AG04450 (cell line): ENCODE results near the gene PLCH2. TPM values are rescaled to one million over a fixed set of nuclear protein-coding genes. Genes with fewer than 3 reads are reported as not detected.

ENCODE experiments used
- CTCF ChIA-PET: fragments of 300-600, 350-600 bp; formaldehyde crosslinking; extraction: SDS; loops from one replicate; lab custom pipeline; 2022; ENCODE audit warnings: antibody characterized with exemption, inconsistent platforms; lab: Charles Lee
- POLR2A ChIA-PET: fragments of 350-600 bp; formaldehyde crosslinking; extraction: SDS; loops from one replicate; lab custom pipeline; 2021; ENCODE audit warnings: antibody characterized with exemption, inconsistent platforms; lab: Yijun Ruan, JAX
- DNase-seq: peaks from one replicate; pipeline ENCODE4 v3.0.0-alpha.2; 2011; ENCODE audit warnings: low read depth, low spot score
- H3K27ac ChIP-seq: one replicate; pipeline ENCODE4 v1.5.1; 2012; ENCODE audit warnings: low read depth, low read length, control low read depth
- H3K27me3 ChIP-seq: one replicate; pipeline ENCODE4 v1.6.0; 2012; ENCODE audit warnings: low read length; ENCODE audit not compliant: control insufficient read depth, insufficient read depth
- H3K4me3 ChIP-seq: 2 replicates; pipeline ENCODE4 v1.5.1; 2011; ENCODE audit warnings: mild to moderate bottlenecking, low read depth, low read length, control low read depth
- H3K9me3 ChIP-seq: 2 replicates; pipeline ENCODE4 v1.5.1; 2012; ENCODE audit warnings: low read length; ENCODE audit not compliant: control insufficient read depth, insufficient read depth
- polyA plus RNA-seq: library from polyadenylated mRNA; depleted of rRNA; stranded (reverse); fragments of >200 nt; gene quantifications from 2 replicates; pipeline ENCODE4 v1.2.3, GENCODE V29; 2011
- TF ChIP-seq, protein P1 (sequence below): IDR thresholded peaks from 2 replicates; pipeline ENCODE4 v1.5.1; 2011; ENCODE audit warnings: low read depth, low read length, control low read depth, inconsistent platforms

The PLCH2 gene
- polyA plus RNA-seq, 1 experiment, result 0.06 TPM

DNA sequence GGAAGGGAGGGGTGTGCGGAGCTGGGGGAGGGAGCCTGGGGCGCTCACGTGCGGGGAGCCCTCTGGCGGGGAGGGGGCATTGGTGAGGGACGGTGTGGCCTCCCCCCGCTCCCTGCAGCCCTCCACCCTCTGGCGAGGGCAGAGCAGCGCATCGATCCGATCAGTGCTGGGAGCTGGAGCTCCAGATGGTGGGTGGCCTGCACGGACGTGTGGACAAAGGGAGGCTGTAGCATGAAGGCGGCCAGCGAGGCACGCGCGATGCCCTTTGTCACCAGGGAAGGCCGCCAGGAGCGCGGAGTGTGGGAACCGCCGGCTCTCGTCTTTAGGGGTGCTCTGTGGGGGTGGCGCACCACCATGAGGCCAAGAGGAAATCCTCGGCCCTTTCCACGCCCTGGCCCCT, 59.4 kb downstream of the PLCH2 start:
- TF ChIP-seq, protein P1, sequence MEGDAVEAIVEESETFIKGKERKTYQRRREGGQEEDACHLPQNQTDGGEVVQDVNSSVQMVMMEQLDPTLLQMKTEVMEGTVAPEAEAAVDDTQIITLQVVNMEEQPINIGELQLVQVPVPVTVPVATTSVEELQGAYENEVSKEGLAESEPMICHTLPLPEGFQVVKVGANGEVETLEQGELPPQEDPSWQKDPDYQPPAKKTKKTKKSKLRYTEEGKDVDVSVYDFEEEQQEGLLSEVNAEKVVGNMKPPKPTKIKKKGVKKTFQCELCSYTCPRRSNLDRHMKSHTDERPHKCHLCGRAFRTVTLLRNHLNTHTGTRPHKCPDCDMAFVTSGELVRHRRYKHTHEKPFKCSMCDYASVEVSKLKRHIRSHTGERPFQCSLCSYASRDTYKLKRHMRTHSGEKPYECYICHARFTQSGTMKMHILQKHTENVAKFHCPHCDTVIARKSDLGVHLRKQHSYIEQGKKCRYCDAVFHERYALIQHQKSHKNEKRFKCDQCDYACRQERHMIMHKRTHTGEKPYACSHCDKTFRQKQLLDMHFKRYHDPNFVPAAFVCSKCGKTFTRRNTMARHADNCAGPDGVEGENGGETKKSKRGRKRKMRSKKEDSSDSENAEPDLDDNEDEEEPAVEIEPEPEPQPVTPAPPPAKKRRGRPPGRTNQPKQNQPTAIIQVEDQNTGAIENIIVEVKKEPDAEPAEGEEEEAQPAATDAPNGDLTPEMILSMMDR, result no peak
- no peak for DNase-seq
- no peak overlapping the region for H3K27ac ChIP-seq
- ChIA-PET POLR2A (interaction anchor here (1.0 to 1.8 kb wide), 2 partner anchors 9 to 51 kb away, joined by 5 to 7 read pairs; partner anchors contain the start of genes PANK4 and PRXL2B), CTCF (interaction anchor here (1.0 to 1.6 kb wide), 2 partner anchors 13 to 49 kb away, joined by 3 to 4 read pairs; no protein-coding TSS in a partner anchor)
- H3K9me3 ChIP-seq, result no peaks in the 10 kb centered on the region; the same call in 1 of the 2 replicates
- H3K4me3 ChIP-seq, result no peak overlapping the region
- H3K27me3 ChIP-seq, result peaks cover 24% of the 10 kb centered on the region

DNA sequence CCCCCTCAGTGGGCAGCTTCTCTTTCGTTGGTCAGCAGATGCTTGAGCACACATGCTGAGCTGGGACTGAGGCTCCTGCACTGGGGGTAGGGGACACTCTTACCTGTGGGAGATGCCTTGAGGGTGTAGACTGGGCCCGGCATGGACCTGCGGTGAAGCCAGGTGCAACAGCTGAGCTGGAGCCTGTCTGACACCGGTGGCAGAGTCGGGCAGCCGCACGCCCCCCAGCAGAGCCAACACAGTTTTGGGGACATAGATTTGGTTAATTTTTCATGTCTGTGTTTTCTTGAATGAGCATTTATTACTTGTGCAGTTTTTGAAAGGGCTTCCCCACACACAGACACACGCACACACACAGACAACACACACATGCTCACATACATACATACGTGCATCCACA, 59.9 kb downstream of the PLCH2 start:
- ChIA-PET CTCF (interaction anchor here (1.0 kb wide), 1 partner anchor 48 kb away, joined by 3 read pairs; no protein-coding TSS in a partner anchor), POLR2A (interaction anchor here (1.8 kb wide), 1 partner anchor 10 kb away, joined by 7 read pairs; the partner anchor contains the start of gene PANK4)
- DNase-seq, result no peak
- Histone ChIP-seq H3K9me3 (no peaks in the 10 kb centered on the region; the same call in 1 of the 2 replicates), H3K27ac (no peak overlapping the region), H3K4me3 (no peak overlapping the region), H3K27me3 (peaks cover 19% of the 10 kb centered on the region)
- TF ChIP-seq, protein P1, result no peak

DNA sequence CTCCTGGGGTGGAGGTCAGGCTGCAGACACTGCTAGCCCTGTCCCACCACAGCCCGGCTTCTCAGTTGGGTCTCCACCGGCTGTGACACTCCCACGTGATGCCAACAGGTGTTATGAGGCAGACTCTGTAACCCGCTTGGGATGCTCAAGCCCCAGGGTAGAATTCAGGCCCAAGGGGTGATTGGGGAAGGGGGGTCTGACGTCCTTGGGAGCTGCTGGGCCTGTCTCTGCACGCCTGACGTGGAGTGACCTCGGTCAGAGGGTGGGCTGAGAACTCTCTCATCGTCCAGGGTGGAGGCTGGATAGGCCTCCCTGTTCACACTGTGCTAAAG, 61.7 kb downstream of the PLCH2 start:
- H3K27ac ChIP-seq, result no peak overlapping the region
- POLR2A ChIA-PET, result no interaction called here
- no peaks in the 10 kb centered on the region; the same call in 1 of the 2 replicates for H3K9me3 ChIP-seq
- CTCF ChIA-PET, result no interaction called here
- TF ChIP-seq, protein P1, result no peak
- no peak overlapping the region for H3K4me3 ChIP-seq
- no peak for DNase-seq
- H3K27me3 ChIP-seq, result peaks cover 9% of the 10 kb centered on the region

DNA sequence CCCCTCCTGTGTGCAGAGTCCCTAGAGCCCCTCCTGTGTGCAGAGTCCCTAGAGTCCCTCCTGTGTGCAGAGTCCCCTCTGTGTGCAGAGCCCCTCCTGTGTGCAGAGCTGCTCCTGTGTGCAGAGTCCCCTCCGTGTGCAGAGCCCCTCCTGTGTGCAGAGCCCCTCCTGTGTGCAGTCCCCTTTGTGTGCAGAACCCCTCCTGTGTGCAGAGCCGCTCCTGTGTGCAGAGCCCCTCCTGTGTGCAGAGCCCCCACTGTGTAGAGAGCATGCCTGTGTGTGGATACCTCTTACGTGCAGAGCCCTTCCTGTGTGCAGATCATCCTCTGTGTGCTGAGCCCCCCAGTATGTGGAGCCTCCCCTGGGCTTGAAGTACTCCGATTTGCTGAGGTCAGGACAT, 62.3 kb downstream of the PLCH2 start:
- Histone ChIP-seq H3K27ac (no peak overlapping the region), H3K4me3 (no peak overlapping the region), H3K9me3 (no peaks in the 10 kb centered on the region; the same call in 1 of the 2 replicates), H3K27me3 (peaks cover 9% of the 10 kb centered on the region)
- CTCF ChIA-PET, result no interaction called here
- POLR2A ChIA-PET, result no interaction called here
- no peak for DNase-seq
- TF ChIP-seq, protein P1, result no peak

DNA sequence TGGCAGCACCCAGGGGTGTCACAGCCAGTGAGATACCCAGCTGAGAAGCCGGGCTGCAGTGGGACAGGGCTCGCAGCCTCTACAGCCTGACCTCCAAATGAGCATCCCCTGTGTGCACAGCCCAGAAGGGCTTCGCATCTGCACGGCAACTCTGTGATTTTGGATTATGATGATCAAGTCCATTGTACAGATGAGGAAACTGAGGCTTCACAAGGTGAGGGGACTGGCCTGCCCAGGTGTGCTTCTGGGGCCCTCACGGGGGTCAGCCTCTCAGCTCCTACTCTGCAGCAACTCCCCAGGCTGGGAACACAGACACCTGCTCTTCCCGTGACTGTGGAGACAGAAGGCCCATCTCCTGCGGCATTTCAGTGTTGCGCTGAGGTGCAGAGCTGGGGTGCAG, 62.8 kb downstream of the PLCH2 start:
- POLR2A ChIA-PET, result no interaction called here
- peaks cover 9% of the 10 kb centered on the region for H3K27me3 ChIP-seq
- no peak overlapping the region for H3K4me3 ChIP-seq
- TF ChIP-seq, protein P1, result no peak
- DNase-seq, result no peak
- no peaks in the 10 kb centered on the region; the same call in 1 of the 2 replicates for H3K9me3 ChIP-seq
- no peak overlapping the region for H3K27ac ChIP-seq
- CTCF ChIA-PET, result no interaction called here
